GM19193 (cell line): ENCODE measurements around the gene ANKRD62.

Experiments
- POLR2A ChIP-seq: IDR thresholded peaks from 4 replicates; pipeline ENCODE4 v1.6.1; 2011; ENCODE audit not compliant: insufficient read depth, insufficient read length; ENCODE audit errors: extremely low read depth

The ANKRD62 gene

DNA sequence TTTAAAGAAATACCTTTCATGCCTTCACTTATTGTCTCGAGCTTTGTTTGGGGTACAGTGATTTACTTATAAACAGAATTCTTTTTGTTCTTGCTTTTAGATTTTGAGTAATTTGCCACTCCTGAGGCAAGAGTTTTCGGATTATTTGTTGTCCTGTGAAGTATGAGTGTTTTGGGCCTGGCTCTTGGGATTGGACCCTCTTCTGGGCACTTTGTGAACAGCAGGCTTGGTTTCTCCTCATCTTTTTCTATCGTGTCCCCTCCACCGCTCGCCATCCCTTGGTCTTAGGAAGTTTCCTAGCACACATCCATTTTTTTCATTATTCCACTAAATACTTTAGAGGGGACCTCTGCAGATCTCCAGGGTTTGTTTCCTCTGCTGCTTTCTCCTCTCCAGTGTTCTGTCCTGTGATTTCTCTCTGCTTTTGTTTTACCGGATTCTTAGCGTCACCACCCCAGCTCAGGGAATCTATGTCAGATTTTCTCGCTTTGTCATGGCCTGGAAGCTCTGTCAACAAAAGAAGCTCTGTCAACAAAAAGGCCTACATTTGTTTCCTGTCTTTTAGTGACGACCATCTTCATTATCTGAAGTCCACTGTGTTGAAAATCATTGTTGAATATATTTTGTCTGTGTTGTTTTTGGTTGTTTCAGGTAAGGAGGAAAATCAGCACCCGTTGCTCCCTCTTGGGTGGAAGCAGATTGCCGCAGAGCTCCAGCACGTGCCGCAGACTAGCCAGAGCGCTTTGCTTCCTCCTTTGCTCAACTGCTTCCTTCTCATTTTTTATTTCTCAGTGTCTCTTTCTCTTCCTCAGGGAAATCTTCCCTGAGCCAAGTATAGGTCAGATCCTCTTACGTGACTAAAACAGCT is 27.8 kb downstream of the ANKRD62 start:
- no peak for TF ChIP-seq POLR2A

DNA sequence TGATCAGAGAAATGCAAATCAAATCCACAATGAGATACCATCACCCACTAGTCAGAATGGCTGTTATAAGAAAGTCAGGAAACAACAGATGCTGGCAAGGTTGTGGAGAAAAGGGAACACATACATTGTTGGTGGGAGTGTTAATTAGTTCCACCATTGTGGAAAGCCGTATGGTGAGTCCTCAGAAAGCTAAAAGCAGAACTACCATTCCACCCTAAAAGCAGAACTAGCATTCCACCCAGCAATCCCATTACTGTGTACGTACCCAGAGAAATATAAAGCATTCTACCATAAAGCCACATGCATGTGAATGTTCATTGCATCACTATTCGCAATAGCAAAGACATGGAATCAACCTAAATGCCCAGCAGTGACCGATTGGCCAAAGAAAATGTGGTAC is 60.7 kb downstream of the ANKRD62 start:
- no peak for TF ChIP-seq POLR2A

DNA sequence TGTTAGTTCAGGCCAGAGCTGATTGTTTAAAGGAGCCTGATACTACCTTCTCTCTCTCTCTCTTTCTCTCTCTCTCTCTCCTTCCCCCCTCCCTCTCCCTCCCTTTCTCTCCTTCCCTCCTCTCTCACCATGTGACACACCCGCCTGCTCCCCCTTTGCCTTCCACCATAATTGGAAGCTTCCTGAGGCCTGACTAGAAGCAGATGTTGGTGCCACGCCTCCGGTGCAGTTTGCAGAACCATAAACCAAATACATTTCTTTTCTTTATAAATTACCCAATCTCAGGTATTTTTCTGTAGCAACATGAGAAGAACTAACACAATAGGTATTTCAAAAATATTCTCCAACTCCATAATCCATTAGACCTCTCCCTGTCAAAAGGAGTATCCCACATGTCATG is 62.4 kb downstream of the ANKRD62 start:
- no peak for TF ChIP-seq POLR2A

DNA sequence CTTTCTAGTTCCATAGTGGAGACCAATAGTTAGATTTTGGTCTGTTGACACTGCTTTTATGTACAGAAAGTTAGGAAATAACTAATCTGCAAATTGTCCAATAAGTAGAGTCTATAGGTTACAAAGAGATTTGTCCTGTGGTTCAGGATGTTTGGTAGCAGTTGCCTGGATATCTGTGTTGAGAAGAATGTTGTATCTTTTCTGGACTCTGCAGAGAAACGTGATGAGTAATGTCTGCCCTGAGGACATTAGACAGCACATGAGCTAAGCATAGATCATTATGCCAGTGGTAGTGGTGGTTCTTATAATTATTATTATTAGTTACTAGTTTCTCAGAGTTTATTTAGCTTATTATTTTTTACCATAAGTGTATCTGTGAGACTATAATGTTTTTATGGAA is 65.8 kb downstream of the ANKRD62 start:
- TF ChIP-seq POLR2A: no peak

DNA sequence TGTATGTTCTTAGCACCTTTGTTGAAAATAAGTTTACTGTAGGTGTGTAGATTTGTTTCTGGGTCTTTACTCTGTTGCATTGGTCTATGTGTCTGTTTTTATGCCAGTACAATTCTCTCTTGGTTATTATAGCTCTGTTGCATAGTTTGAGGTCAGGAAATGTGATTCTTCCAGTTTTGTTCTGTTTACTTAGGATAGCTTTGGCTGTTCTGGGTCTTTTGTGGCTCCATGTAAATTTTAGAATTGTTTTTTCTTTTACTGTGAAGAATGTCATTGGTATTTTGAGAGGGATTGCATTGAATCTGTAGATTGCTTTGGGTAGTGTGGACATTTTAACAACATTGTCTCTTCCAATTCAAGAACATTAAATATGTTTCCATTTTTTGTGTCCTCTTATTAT is 69.1 kb downstream of the ANKRD62 start:
- no peak for TF ChIP-seq POLR2A

DNA sequence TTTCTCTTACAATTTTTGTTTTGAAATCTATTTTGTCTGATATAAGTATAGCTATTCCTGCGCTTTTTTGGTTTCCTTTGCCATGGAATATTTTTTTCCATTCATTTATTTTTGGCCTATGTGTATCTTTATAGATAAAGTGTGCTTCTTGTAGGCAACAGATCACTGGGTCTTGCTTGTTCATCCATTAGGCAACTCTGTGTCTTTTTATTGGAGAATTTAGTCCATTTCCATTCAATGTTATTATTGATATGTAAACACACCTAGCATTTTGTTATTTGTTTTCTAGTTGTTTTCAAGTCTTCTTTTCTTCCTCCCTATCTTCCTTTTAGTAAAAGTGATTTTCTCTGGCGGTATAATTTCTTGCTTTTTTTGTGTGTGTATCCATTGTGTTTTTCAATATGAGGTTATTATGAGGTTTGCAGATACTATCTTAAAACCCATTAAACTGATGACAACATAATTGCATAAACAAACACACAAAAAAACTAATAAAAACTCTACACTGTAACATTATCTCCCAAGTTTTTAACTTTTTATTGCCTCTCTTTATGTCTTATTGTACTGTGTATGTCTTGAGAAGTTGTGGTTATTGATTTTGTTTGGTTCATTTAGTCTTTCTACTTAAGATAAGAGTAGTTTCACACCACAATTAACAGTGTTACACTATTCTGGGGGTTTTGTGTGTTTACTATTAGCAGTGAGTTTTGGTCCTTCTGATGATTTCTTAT is 71.6 kb downstream of the ANKRD62 start:
- no peak for TF ChIP-seq POLR2A
